Endothelial cell (in vitro differentiated cells): ENCODE measurements around the gene LRRC45. TPM values are rescaled to one million over a fixed set of nuclear protein-coding genes. Genes with fewer than 3 reads are reported as not detected.

ENCODE experiments used
- DNase-seq: peaks from one replicate; pipeline ENCODE4 v3.0.0; 2021; ENCODE audit warnings: low spot score
- H3K27ac Mint-ChIP-seq: one replicate; pipeline ENCODE4 v1.8.0; 2021; ENCODE audit warnings: mixed read lengths, inconsistent platforms; ENCODE audit not compliant: unreplicated experiment
- H3K27me3 Mint-ChIP-seq: one replicate; pipeline ENCODE4 v1.8.0; 2021; ENCODE audit warnings: mild to moderate bottlenecking, moderate library complexity, mixed read lengths, inconsistent platforms; ENCODE audit not compliant: unreplicated experiment
- H3K36me3 Mint-ChIP-seq: one replicate; pipeline ENCODE4 v1.8.0; 2021; ENCODE audit warnings: mild to moderate bottlenecking, low read depth, mixed read lengths, inconsistent platforms; ENCODE audit not compliant: unreplicated experiment
- H3K4me1 Mint-ChIP-seq: one replicate; pipeline ENCODE4 v1.8.0; 2021; ENCODE audit warnings: mild to moderate bottlenecking, mixed read lengths, inconsistent platforms; ENCODE audit not compliant: unreplicated experiment
- H3K4me3 Mint-ChIP-seq: one replicate; pipeline ENCODE4 v1.8.0; 2021; ENCODE audit warnings: mild to moderate bottlenecking, mixed read lengths, inconsistent platforms; ENCODE audit not compliant: unreplicated experiment
- H3K9me3 Mint-ChIP-seq: one replicate; pipeline ENCODE4 v1.8.0; 2021; ENCODE audit warnings: mixed read lengths, inconsistent platforms; ENCODE audit not compliant: unreplicated experiment
- CTCF ChIP-seq: fragments of 200-600 bp; sonication (generic); IDR thresholded peaks from one replicate; pipeline ENCODE4 v1.5.0; 2021; ENCODE audit warnings: antibody characterized with exemption; ENCODE audit not compliant: unreplicated experiment
- total RNA-seq: library from RNA; stranded (reverse); fragmentation: NEBNext Ultra II Directional; extraction: Animal tissue kit (Norgen Biotek cat#: 25700); gene quantifications from one replicate; pipeline ENCODE4 v1.2.1, GENCODE V29; 2021; ENCODE audit not compliant: unreplicated experiment

The LRRC45 gene
- total RNA-seq, 1 donor from 2014 or later: 12.2 TPM

GRCh38 chr17:82000803-82001570 lies 22.1 kb upstream of the LRRC45 start:
- Mint-ChIP-seq H3K4me1 (peaks cover 8% of the 10 kb centered on the region), H3K27ac (no peak overlapping the region), H3K36me3 (no peaks in the 10 kb centered on the region), H3K4me3 (no peak overlapping the region), H3K27me3 (peaks cover 1% of the 10 kb centered on the region), H3K9me3 (no peaks in the 10 kb centered on the region)
- TF ChIP-seq CTCF: no peak
- DNase-seq: no peak

GRCh38 chr17:82001571-82002056 lies 21.5 kb upstream of the LRRC45 start:
- Mint-ChIP-seq H3K4me1 (peaks cover 10% of the 10 kb centered on the region), H3K4me3 (no peak overlapping the region), H3K36me3 (no peaks in the 10 kb centered on the region), H3K27me3 (peaks cover 4% of the 10 kb centered on the region), H3K27ac (no peak overlapping the region), H3K9me3 (no peaks in the 10 kb centered on the region)
- no peak for DNase-seq
- TF ChIP-seq CTCF: no peak

- no peak for DNase-seq
- no peak overlapping the region for H3K27ac Mint-ChIP-seq
- peaks cover 4% of the 10 kb centered on the region for H3K4me1 Mint-ChIP-seq
- peaks cover 6% of the 10 kb centered on the region for H3K27me3 Mint-ChIP-seq
- H3K36me3 Mint-ChIP-seq: no peaks in the 10 kb centered on the region
- no peak overlapping the region for H3K4me3 Mint-ChIP-seq
- no peak for TF ChIP-seq CTCF
- no peaks in the 10 kb centered on the region for H3K9me3 Mint-ChIP-seq
These were observed 19.4 kb upstream of the LRRC45 start for GRCh38 chr17:82003411-82004381.

- H3K36me3 Mint-ChIP-seq: no peaks in the 10 kb centered on the region
These were observed 18.3 kb upstream of the LRRC45 start for GRCh38 chr17:82004517-82005455.

More at GRCh38 chr17:82004517-82005455, 18.3 kb upstream of the LRRC45 start:
- H3K4me3 Mint-ChIP-seq: no peak overlapping the region
- peaks cover 4% of the 10 kb centered on the region for H3K4me1 Mint-ChIP-seq
- no peak overlapping the region for H3K27ac Mint-ChIP-seq
- DNase-seq: no peak
- no peak for TF ChIP-seq CTCF
- peaks cover 6% of the 10 kb centered on the region for H3K27me3 Mint-ChIP-seq
- no peaks in the 10 kb centered on the region for H3K9me3 Mint-ChIP-seq
